Prostate gland (tissue), 2 donors: Measurements from ENCODE around the gene SORBS2.

ENCODE experiments used
- POLR2A ChIP-seq: fragments of 450-650 bp; IDR thresholded peaks from one replicate; pipeline ENCODE4 v1.6.1; 2016; ENCODE audit warnings: antibody characterized with exemption, mild to moderate bottlenecking
- POLR2AphosphoS5 ChIP-seq: sonication (generic); formaldehyde crosslinking; IDR thresholded peaks from one replicate; pipeline ENCODE4 v1.6.1; 2017; ENCODE audit warnings: antibody characterized with exemption
- TF ChIP-seq, protein P1 (sequence below), 4 experiments: fragments of 200-600 bp in 2 of 4; fragments of 450-650 bp in 2 of 4; sonication (generic) in 2 of 4; IDR thresholded peaks; 1 replicate in 3 of 4; 2 replicates in 1 of 4; pipeline ENCODE4 v1.5.1; 2016 to 2019; ENCODE audit warnings: antibody characterized with exemption in 4 of 4, mild to moderate bottlenecking in 2 of 4, moderate library complexity in 2 of 4

DNA sequence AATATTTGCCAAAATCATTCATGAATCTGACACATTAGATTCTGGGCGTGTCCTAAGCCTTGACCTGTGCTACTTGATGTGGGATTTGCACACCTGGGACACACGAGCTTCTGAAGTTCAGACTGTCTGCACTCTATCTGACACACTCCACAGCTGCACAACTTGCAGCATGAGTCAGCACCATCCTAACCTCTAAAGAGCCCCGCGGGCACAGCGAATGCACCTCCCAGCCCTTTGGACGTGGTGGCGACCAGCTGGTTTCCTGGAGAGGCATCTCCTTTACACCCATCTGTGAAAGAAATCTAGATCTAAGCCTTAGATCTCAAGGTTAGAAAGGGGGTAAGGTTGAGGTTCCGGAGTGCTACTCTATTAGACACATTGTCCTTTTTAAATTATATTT lies 69.2 kb downstream of the SORBS2 start:
- TF ChIP-seq, protein P1, sequence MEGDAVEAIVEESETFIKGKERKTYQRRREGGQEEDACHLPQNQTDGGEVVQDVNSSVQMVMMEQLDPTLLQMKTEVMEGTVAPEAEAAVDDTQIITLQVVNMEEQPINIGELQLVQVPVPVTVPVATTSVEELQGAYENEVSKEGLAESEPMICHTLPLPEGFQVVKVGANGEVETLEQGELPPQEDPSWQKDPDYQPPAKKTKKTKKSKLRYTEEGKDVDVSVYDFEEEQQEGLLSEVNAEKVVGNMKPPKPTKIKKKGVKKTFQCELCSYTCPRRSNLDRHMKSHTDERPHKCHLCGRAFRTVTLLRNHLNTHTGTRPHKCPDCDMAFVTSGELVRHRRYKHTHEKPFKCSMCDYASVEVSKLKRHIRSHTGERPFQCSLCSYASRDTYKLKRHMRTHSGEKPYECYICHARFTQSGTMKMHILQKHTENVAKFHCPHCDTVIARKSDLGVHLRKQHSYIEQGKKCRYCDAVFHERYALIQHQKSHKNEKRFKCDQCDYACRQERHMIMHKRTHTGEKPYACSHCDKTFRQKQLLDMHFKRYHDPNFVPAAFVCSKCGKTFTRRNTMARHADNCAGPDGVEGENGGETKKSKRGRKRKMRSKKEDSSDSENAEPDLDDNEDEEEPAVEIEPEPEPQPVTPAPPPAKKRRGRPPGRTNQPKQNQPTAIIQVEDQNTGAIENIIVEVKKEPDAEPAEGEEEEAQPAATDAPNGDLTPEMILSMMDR (IDR thresholded peaks at IDR 0.05): no peak
- TF ChIP-seq POLR2A: no peak
- TF ChIP-seq POLR2AphosphoS5: no peak
